COR-L47 (cell line): ENCODE measurements around the gene MCM3AP.

Experiments
- DNase-seq: peaks from one replicate; lab custom pipeline; 2025; lab: John Stamatoyannopoulos, UW

The MCM3AP gene

GRCh38 chr21:46185716-46186115 is 99.7 kb downstream of the MCM3AP start:
- DNase-seq, result no peak
